ENCODE data around the gene FAAH2.
"Not testable (repeated sequence)": the region's sequence is repeated elsewhere in the genome, so short reads cannot be mapped to it uniquely, and the experiment has no call there.

FAAH2 gene

GRCh38 chrX:57394162-57394561 is 107.7 kb downstream of the FAAH2 start:
- not testable (repeated sequence) for FAIRE-seq

GRCh38 chrX:57403191-57403590 is 116.7 kb downstream of the FAAH2 start:
- not testable (repeated sequence) for FAIRE-seq

GRCh38 chrX:57406149-57406548 is 119.6 kb downstream of the FAAH2 start:
- no peak for FAIRE-seq

DNA sequence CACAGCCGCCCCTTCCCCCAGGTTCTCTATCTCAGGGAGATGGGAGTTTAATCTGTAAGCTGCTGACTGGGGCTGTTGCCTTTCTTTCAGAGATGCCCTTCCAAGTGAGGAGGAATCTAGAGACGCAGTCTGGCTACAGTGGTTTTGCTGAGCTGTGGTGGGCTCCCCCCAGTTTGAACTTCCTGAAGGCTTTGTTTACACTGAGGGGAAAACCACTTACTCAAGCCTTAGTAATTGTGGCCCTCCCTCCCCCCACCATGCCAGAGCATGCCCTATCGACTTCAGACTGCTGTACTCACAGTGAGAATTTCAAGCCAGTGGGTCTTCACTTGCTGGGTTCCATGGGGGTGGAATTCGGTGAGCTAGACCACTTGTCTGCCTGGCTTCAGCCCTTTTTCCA is 131.3 kb downstream of the FAAH2 start:
- FAIRE-seq = no peak

DNA sequence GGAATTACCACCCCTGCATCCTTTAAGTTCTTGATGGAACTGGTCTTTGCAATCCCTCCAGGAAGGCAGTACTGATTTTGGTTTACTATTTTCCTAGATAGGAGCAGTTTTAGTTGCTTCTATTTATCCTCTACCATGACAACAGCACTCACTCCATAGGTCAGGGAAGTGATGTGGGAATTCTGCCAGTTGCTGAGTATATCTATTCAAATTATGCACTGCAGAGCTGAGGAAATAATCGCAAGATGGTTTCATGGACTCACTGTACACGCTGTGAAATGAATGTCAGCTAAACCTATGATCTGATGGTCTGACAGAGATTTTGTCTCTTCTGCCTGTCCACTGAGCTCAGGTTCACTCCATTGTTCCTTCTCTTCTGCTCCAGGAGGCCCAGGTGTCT is 135.8 kb downstream of the FAAH2 start:
- FAIRE-seq = no peak

DNA sequence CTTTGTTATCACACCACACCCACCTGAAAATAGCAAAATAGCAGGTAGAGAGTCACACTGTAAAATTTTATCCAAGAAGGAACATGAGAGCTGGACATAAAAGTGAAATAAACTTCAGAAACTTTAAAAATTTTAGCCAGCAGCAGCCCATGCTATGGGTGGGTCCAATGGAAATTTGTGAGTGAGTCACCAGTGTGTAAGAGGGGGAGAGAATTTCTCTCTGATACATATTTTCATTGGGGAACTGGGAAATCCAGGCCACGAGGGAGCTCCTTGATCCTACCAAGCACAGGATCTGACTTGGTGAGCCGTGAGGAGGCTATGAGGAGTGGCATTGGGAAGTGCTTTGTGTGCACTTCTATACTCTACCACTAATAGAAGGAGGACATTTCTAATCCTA is 136.3 kb downstream of the FAAH2 start:
- FAIRE-seq = no peak

DNA sequence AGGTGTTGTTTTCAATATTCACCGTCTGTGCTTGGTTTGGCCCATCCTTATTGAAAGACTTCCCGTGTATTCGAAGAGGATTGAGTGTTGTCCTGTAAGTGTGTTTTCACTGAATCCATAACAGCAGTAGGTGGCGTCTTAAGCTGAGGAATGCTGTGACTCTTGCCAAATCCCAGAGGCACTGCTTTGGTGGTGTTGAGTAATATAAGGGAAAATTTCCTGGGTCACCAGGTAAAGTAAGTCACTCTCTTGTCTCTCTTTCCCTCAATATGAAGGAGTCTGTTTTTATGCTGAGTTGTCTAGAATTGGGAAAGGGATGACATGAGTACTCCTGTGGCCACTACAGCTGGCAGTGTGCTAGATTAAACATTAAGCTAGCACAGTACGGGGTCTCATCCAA is 158.6 kb downstream of the FAAH2 start:
- no peak for FAIRE-seq

- FAIRE-seq = no peak
These were observed 159.3 kb downstream of the FAAH2 start for GRCh38 chrX:57445832-57446231.

DNA sequence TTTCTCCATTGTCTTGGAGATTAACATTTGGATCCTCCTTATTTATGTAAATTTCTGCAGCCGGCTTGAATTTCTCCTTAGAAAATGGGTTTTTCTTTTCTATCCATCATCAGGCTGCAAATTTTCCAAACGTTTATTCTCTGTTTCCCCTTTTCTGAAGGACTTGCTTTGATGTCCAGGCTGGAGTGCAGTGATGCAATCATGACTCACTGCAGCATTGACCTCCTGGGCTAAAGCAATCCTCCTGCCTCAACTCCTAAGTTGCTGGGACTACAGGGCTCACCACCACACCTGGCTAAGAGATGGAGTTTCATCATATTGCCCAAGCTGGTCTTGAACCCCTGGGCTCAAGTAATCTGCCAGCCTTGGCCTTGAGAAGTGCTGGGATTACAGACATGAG is 161.3 kb downstream of the FAAH2 start:
- no peak for FAIRE-seq

DNA sequence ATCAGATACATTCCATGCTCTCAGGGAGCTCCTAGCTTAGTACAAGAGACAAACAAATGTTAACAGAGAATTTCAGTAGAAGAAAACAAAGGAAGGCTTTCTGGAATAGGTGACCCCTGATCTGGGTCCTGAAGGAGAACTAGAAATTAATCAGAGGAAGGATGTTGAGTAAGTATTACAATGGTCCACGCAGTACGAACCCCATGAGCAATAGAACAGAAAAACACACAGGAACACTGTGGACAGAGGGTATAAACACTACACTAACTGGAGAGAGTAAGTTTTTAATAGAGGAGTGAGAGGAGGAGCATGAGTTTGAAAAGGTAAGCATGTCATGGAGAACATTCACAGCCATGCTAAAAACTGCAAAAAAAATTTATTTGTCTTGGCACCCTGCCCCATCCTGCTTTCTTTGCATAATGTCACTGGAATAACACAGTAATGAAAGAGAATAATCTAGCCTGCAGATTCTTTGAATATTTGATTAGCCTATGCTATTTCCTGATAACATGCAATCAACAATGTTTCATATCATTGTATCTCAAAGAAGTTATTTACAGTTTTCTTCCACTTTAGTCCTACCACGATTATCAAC is 165.0 kb downstream of the FAAH2 start:
- peak; percentile 28 for FAIRE-seq

DNA sequence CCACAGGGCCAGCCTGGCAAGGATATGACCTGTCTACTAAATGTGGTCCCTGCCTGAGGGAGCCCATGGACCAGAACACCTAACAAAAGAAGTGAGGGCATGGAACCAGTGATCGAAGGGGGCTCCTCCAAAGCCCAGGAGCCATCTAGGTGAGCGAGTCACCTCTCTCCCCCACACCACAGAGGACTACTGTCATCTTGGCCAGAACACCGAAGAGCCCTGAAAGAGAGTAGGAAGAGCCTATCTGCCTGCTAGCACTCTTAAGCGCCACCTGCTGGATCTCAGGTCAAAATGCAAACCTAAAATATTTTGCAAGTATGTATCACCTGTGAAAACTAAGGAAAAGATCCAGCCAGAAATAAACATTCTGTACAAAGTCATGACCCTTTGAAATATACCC is 167.4 kb downstream of the FAAH2 start:
- no peak for FAIRE-seq

DNA sequence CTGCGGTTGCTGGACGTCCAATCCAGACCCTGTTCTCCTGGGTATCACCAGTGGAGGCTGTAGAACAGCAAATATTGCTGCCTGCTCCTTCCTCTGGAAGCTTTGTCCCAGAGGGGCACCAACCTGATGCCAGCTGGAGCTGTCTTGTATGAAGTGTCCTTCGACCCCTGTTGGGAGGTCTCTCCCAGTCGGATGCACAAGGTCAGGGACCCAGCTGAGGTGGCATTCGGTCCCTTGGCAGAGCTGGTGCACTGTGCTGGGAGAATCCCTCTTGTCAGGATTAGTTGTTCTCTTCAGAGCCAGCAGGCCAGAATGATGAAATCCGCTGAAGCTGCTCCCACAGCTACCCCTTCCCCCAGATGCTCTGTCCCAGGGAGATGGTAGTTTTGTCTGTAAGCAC is 195.0 kb downstream of the FAAH2 start:
- FAIRE-seq = no peak

GRCh38 chrX:57516491-57516890 is 230.0 kb downstream of the FAAH2 start:
- FAIRE-seq = no peak

GRCh38 chrX:57519578-57520118 is 233.1 kb downstream of the FAAH2 start:
- FAIRE-seq = no peak

GRCh38 chrX:57528670-57529255 is 242.3 kb downstream of the FAAH2 start:
- FAIRE-seq = no peak
